HG02571 (cell line): ENCODE measurements around the gene CIRBP.
"Not testable (repeated sequence)": the region's sequence is repeated elsewhere in the genome, so short reads cannot be mapped to it uniquely, and the experiment has no call there.

Experiments
- ATAC-seq: cut with Tn5 transposase; IDR thresholded peaks from one replicate; pipeline ENCODE4 v1.9.1; 2021; ENCODE audit warnings: mild to moderate bottlenecking, moderate library complexity; ENCODE audit not compliant: unreplicated experiment

Gene CIRBP

GRCh38 chr19:1243768-1244692 lies 25.1 kb upstream of the CIRBP start:
- ATAC-seq = no peak

GRCh38 chr19:1244693-1245451 lies 24.3 kb upstream of the CIRBP start:
- no peak for ATAC-seq

GRCh38 chr19:1245494-1246264 lies 23.5 kb upstream of the CIRBP start:
- ATAC-seq = no peak

- ATAC-seq = not testable (repeated sequence)
Observed at GRCh38 chr19:1246265-1247087, 22.7 kb upstream of the CIRBP start.

GRCh38 chr19:1247748-1248138 lies 21.4 kb upstream of the CIRBP start:
- ATAC-seq = no peak

GRCh38 chr19:1248139-1248785 lies 20.9 kb upstream of the CIRBP start, which contains the start of gene MIDN:
Gene MIDN (plus strand): TSS chr19:1248583. CDS start chr19:1250297, 1,714 bp downstream.
- peak; percentile 6 for ATAC-seq

- peak; percentile 30 for ATAC-seq
Observed at GRCh38 chr19:1248786-1249297, 20.3 kb upstream of the CIRBP start.

GRCh38 chr19:1249298-1249989 lies 19.7 kb upstream of the CIRBP start:
- ATAC-seq = peak; percentile 48

- no peak for ATAC-seq
Observed at GRCh38 chr19:1249990-1250436, 19.1 kb upstream of the CIRBP start.

- ATAC-seq = no peak
Observed at GRCh38 chr19:1250437-1251260, 18.5 kb upstream of the CIRBP start.

- no peak for ATAC-seq
Observed at GRCh38 chr19:1251330-1252220, 17.6 kb upstream of the CIRBP start.

- ATAC-seq = no peak
Observed at GRCh38 chr19:1252221-1252820, 16.8 kb upstream of the CIRBP start.

- no peak for ATAC-seq
Observed at GRCh38 chr19:1252821-1253513, 16.2 kb upstream of the CIRBP start.

GRCh38 chr19:1253514-1254080 lies 15.5 kb upstream of the CIRBP start:
- no peak for ATAC-seq

- ATAC-seq = no peak
Observed at GRCh38 chr19:1254081-1254527, 15.0 kb upstream of the CIRBP start.
